Measurements from ENCODE around the gene DOLPP1.
"Not testable (repeated sequence)": the region's sequence is repeated elsewhere in the genome, so short reads cannot be mapped to it uniquely, and the experiment has no call there.

Gene DOLPP1

GRCh38 chr9:129118799-129119198 lies 37.9 kb downstream of the DOLPP1 start:
- DNase-seq = no peak

GRCh38 chr9:129121483-129121882 lies 40.6 kb downstream of the DOLPP1 start:
- DNase-seq = no peak

GRCh38 chr9:129122133-129122532 lies 41.2 kb downstream of the DOLPP1 start:
- no peak for DNase-seq

GRCh38 chr9:129122976-129123375 lies 42.1 kb downstream of the DOLPP1 start:
- not testable (repeated sequence) for DNase-seq

- DNase-seq = no peak
These were observed 43.7 kb downstream of the DOLPP1 start for GRCh38 chr9:129124506-129125069.

GRCh38 chr9:129125478-129125877 lies 44.6 kb downstream of the DOLPP1 start:
- DNase-seq = no peak

- no peak for DNase-seq
These were observed 46.1 kb downstream of the DOLPP1 start for GRCh38 chr9:129126749-129127618.

GRCh38 chr9:129128689-129129088 lies 47.8 kb downstream of the DOLPP1 start:
- no peak for DNase-seq

- DNase-seq = not testable (repeated sequence)
These were observed 49.4 kb downstream of the DOLPP1 start for GRCh38 chr9:129130271-129130670.

GRCh38 chr9:129130791-129131190 lies 49.9 kb downstream of the DOLPP1 start:
- DNase-seq = no peak

- DNase-seq = no peak
These were observed 50.6 kb downstream of the DOLPP1 start for GRCh38 chr9:129131300-129132145.

GRCh38 chr9:129133082-129133481 lies 52.2 kb downstream of the DOLPP1 start:
- no peak for DNase-seq

- no peak for DNase-seq
These were observed 54.6 kb downstream of the DOLPP1 start for GRCh38 chr9:129135476-129135875.

- no peak for DNase-seq
These were observed 55.6 kb downstream of the DOLPP1 start for GRCh38 chr9:129136446-129137035.

GRCh38 chr9:129137292-129138143 lies 56.6 kb downstream of the DOLPP1 start:
- DNase-seq = no peak

GRCh38 chr9:129138144-129138462 lies 57.2 kb downstream of the DOLPP1 start:
- DNase-seq = no peak

GRCh38 chr9:129138476-129139232 lies 57.7 kb downstream of the DOLPP1 start:
- no peak for DNase-seq

GRCh38 chr9:129139233-129139992 lies 58.5 kb downstream of the DOLPP1 start:
- DNase-seq = peak; percentile 46

- DNase-seq = peak; percentile 13
These were observed 59.1 kb downstream of the DOLPP1 start for GRCh38 chr9:129139993-129140396.
